Caco-2 (cell line): Measurements from ENCODE around the gene CRYBG2. TPM values are rescaled to one million over a fixed set of nuclear protein-coding genes. Genes with fewer than 3 reads are reported as not detected.

Source experiments
- BruUV-seq: library from RNA; stranded (reverse); fragments of 400-500 nt; replicated peaks from 2 replicates; lab custom pipeline; 2021; lab: Mats Ljungman, UMichigan
- CTCF ChIA-PET: fragments of 300-600 bp; sonication (Branson Sonifier 250); formaldehyde crosslinking; loops from one replicate; lab custom pipeline; 2022; ENCODE audit warnings: antibody characterized with exemption; lab: Charles Lee
- POLR2A ChIA-PET: fragments of 300-600 bp; sonication (Branson Sonifier 250); formaldehyde crosslinking; loops from one replicate; lab custom pipeline; 2022; ENCODE audit warnings: antibody characterized with exemption; lab: Charles Lee
- DNase-seq, 2 experiments: peaks; one replicate each; pipeline versions ENCODE4 v3.0.0 to v3.0.0-alpha.2; 2020 to 2022
- H3K27me3 ChIP-seq: replicated peaks from 2 replicates; pipeline ENCODE4 v1.6.0; 2011; ENCODE audit warnings: low read length; ENCODE audit not compliant: control insufficient read depth, insufficient read depth
- H3K36me3 ChIP-seq: 2 replicates; pipeline ENCODE4 v1.5.1; 2011; ENCODE audit warnings: low read length; ENCODE audit not compliant: control insufficient read depth, insufficient read depth
- H3K4me1 ChIP-seq: fragments of 250-450 bp; sonication (Bioruptor Pico); 2 replicates; pipeline ENCODE4 v1.5.1; 2020; ENCODE audit warnings: mild to moderate bottlenecking
- H3K4me3 ChIP-seq: 2 replicates; pipeline ENCODE4 v1.5.1; 2011; ENCODE audit warnings: low read depth, mild to moderate bottlenecking, control low read depth, low read length
- H3K9me3 ChIP-seq: fragments of 250-450 bp; sonication (Bioruptor Pico); 2 replicates; pipeline ENCODE4 v1.5.1; 2020; ENCODE audit warnings: mild to moderate bottlenecking, moderate library complexity
- H3K27ac Mint-ChIP-seq: one replicate; pipeline ENCODE4 v1.8.0; 2022; ENCODE audit warnings: mixed read lengths; ENCODE audit not compliant: unreplicated experiment
- H3K27me3 Mint-ChIP-seq: one replicate; pipeline ENCODE4 v1.8.0; 2022; ENCODE audit warnings: mixed read lengths; ENCODE audit not compliant: insufficient read depth, unreplicated experiment
- H3K36me3 Mint-ChIP-seq: one replicate; pipeline ENCODE4 v1.8.0; 2022; ENCODE audit warnings: mild to moderate bottlenecking, mixed read lengths; ENCODE audit not compliant: insufficient read depth, unreplicated experiment
- H3K4me1 Mint-ChIP-seq: one replicate; pipeline ENCODE4 v1.8.0; 2022; ENCODE audit warnings: low read depth, mixed read lengths; ENCODE audit not compliant: unreplicated experiment
- H3K4me3 Mint-ChIP-seq: one replicate; pipeline ENCODE4 v1.8.0; 2022; ENCODE audit warnings: mild to moderate bottlenecking, moderate library complexity, mixed read lengths; ENCODE audit not compliant: unreplicated experiment
- H3K9me3 Mint-ChIP-seq: one replicate; pipeline ENCODE4 v1.8.0; 2022; ENCODE audit warnings: mixed read lengths; ENCODE audit not compliant: unreplicated experiment
- intact Hi-C: fragments of 100-400 bp; cut with micrococcal nuclease; formaldehyde crosslinking; loops from one replicate; pipeline ENCODE4 v1.10.0; 2022; ENCODE audit not compliant: unreplicated experiment
- total RNA-seq: library from RNA; stranded (reverse); gene quantifications from 2 replicates; pipeline ENCODE4 v1.2.3, GENCODE V29; 2022
- TF ChIP-seq, protein P1 (sequence below), 2 experiments: fragments of 200-600 bp in 1 of 2; IDR thresholded peaks; 1 replicate in 1 of 2; 2 replicates in 1 of 2; pipeline versions ENCODE4 v1.5.1 to v1.8.0; 2011 to 2022; ENCODE audit warnings: antibody characterized with exemption in 1 of 2, control low read depth in 1 of 2, inconsistent platforms in 1 of 2, low read depth in 1 of 2, low read length in 1 of 2, mild to moderate bottlenecking in 1 of 2, moderate library complexity in 1 of 2; ENCODE audit not compliant: insufficient read depth in 1 of 2, severe bottlenecking in 1 of 2, unreplicated experiment in 1 of 2

The CRYBG2 gene
- total RNA-seq, 1 experiment from 2014 or later = 66.1 TPM

DNA sequence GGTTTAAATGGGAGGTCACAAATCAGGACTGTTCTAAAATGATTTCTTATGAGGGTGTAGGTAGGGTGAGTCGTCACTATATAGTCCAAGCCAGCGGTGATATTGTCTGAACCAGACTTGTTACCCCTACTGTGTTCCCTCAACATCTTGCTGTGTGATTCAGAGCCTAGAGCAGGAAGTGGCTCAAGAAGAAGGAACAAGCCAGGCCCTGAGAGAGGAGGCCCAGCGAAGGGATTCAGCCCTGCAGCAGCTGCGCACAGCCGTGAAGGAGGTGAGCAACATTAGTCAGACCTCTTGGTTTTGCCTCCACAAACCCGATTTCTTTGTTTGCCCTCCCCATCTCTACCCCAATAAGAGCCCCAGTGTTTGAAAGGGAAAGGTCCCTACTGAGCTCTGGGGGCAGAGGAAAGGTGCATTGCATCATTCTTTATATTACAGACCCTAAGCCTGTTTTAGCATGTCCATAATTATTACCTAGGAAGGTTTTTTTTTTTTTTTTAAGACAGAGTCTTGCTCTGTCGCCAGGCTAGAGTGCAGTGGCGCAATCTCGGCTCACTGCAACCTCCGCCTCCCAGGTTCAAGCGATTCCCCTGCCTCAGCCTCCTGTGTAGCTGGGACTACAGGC is 79.0 kb downstream of the CRYBG2 start:
- peaks cover 62% of the 10 kb centered on the region for H3K36me3 Mint-ChIP-seq
- peaks cover 24% of the 10 kb centered on the region for H3K4me1 Mint-ChIP-seq
- no peak overlapping the region for H3K27ac Mint-ChIP-seq

More for the DNA sequence above, 79.0 kb downstream of the CRYBG2 start:
- no TSS peak for BruUV-seq
- H3K4me1 ChIP-seq = peaks cover 41% of the 10 kb centered on the region
- no peaks in the 10 kb centered on the region for H3K9me3 ChIP-seq
- TF ChIP-seq, protein P1, sequence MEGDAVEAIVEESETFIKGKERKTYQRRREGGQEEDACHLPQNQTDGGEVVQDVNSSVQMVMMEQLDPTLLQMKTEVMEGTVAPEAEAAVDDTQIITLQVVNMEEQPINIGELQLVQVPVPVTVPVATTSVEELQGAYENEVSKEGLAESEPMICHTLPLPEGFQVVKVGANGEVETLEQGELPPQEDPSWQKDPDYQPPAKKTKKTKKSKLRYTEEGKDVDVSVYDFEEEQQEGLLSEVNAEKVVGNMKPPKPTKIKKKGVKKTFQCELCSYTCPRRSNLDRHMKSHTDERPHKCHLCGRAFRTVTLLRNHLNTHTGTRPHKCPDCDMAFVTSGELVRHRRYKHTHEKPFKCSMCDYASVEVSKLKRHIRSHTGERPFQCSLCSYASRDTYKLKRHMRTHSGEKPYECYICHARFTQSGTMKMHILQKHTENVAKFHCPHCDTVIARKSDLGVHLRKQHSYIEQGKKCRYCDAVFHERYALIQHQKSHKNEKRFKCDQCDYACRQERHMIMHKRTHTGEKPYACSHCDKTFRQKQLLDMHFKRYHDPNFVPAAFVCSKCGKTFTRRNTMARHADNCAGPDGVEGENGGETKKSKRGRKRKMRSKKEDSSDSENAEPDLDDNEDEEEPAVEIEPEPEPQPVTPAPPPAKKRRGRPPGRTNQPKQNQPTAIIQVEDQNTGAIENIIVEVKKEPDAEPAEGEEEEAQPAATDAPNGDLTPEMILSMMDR (IDR thresholded peaks at IDR 0.05; ENCODE audit: insufficient read depth in 1 of 2, low read depth in 1 of 2, low read length in 1 of 2, severe bottlenecking in 1 of 2, unreplicated experiment in 1 of 2) = no peak
- intact Hi-C loops = loop anchor here (1.0 kb wide), 1 partner anchor 46 kb away; no protein-coding TSS in a partner anchor
- no peaks in the 10 kb centered on the region for H3K27me3 ChIP-seq
- no peaks in the 10 kb centered on the region for H3K9me3 Mint-ChIP-seq
- no peaks in the 10 kb centered on the region for H3K27me3 Mint-ChIP-seq
- peaks cover 4% of the 10 kb centered on the region for H3K36me3 ChIP-seq
- no peak overlapping the region for H3K4me3 Mint-ChIP-seq
- POLR2A ChIA-PET = no interaction called here
- DNase-seq = no peak
- CTCF ChIA-PET = interaction anchor here (1.0 to 2.4 kb wide), 4 partner anchors 97 to 157 kb away, joined by 3 to 8 read pairs (median 4); partner anchors contain the start of genes CNKSR1 and DHDDS
- H3K4me3 ChIP-seq = no peak overlapping the region

Other genes starting within 250 kb of the CRYBG2 start
- 5.5 and 6.0 TPM in 2 replicates for gene PDIK1L, start 242.3 kb downstream of the CRYBG2 start, total RNA-seq
- gene FAM110D, start 195.1 kb downstream of the CRYBG2 start, total RNA-seq = 0.12 and 0.16 TPM in 2 replicates
- gene C1orf232, start 185.2 kb downstream of the CRYBG2 start, total RNA-seq = not detected in 2 replicates
- gene ZNF593, start 184.2 kb downstream of the CRYBG2 start, total RNA-seq = 50.0 and 50.8 TPM in 2 replicates
- gene ZNF593OS, start 182.3 kb downstream of the CRYBG2 start, total RNA-seq = 0.45 TPM in 1 of 2 replicates, not detected in the other
- gene CNKSR1, start 176.6 kb downstream of the CRYBG2 start, total RNA-seq = 15.6 and 16.1 TPM in 2 replicates
- 0.20 TPM in 1 of 2 replicates, not detected in the other for gene CATSPER4, start 163.5 kb downstream of the CRYBG2 start, total RNA-seq
- 19.7 and 22.4 TPM in 2 replicates for gene CEP85, start 119.9 kb downstream of the CRYBG2 start, total RNA-seq
- 73.4 and 74.3 TPM in 2 replicates for gene SH3BGRL3, start 74.0 kb downstream of the CRYBG2 start, total RNA-seq
- gene UBXN11, start 47.5 kb downstream of the CRYBG2 start, total RNA-seq = 12.5 TPM in 2 replicates
- not detected in 2 replicates for gene CD52, start 36.2 kb downstream of the CRYBG2 start, total RNA-seq
- not detected in 2 replicates for gene ZNF683, start 18.6 kb upstream of the CRYBG2 start, total RNA-seq
- gene LIN28A, start 56.7 kb upstream of the CRYBG2 start, total RNA-seq = 5.7 TPM in 2 replicates
- 46.9 and 55.6 TPM in 2 replicates for gene DHDDS, start 78.2 kb upstream of the CRYBG2 start, total RNA-seq
- gene HMGN2, start 118.3 kb upstream of the CRYBG2 start, total RNA-seq = 389 and 421 TPM in 2 replicates
- gene RPS6KA1, start 175.6 kb upstream of the CRYBG2 start, total RNA-seq = 26.9 and 29.0 TPM in 2 replicates